Mesodermal cell (in vitro differentiated cells): ENCODE data around the gene OR6N1. TPM values are rescaled to one million over a fixed set of nuclear protein-coding genes. Genes with fewer than 3 reads are reported as not detected.

Source experiments
- H3K27ac ChIP-seq: 2 replicates; pipeline ENCODE4 v1.7.0; 2013; ENCODE audit warnings: mild to moderate bottlenecking, low read depth, low read length, moderate library complexity; ENCODE audit not compliant: severe bottlenecking
- H3K36me3 ChIP-seq: 2 replicates; pipeline ENCODE4 v1.7.1; 2013; ENCODE audit warnings: mild to moderate bottlenecking, low read length, moderate library complexity; ENCODE audit not compliant: control insufficient read depth, insufficient read depth
- H3K4me1 ChIP-seq: one replicate; pipeline ENCODE4 v1.7.1; 2013; ENCODE audit warnings: mild to moderate bottlenecking, low read length; ENCODE audit not compliant: insufficient read depth, control insufficient read depth, poor library complexity, severe bottlenecking
- H3K4me3 ChIP-seq: 2 replicates; pipeline ENCODE4 v1.7.0; 2013; ENCODE audit warnings: low read length, control low read depth, mild to moderate bottlenecking; ENCODE audit not compliant: insufficient read depth, poor library complexity, severe bottlenecking; ENCODE audit errors: extremely low read depth
- H3K9me3 ChIP-seq: 2 replicates; pipeline ENCODE4 v1.7.1; 2013; ENCODE audit warnings: mild to moderate bottlenecking, low read length, moderate library complexity; ENCODE audit not compliant: control insufficient read depth
- WGBS, 2 experiments: methylation state at CpG; one replicate each; pipeline ENCODE4 v1.1.5; 2013; ENCODE audit warnings: missing lambda C conversion rate in 2 of 2; ENCODE audit not compliant: insufficient coverage in 2 of 2; 5-methylcytosine and 5-hydroxymethylcytosine counted together
- polyA plus RNA-seq, 2 experiments: library from polyadenylated mRNA; stranded (reverse); fragments of 50-300 nt; gene quantifications; one replicate each; pipeline ENCODE4 v1.2.3, GENCODE V29; 2013

OR6N1 gene, protein sequence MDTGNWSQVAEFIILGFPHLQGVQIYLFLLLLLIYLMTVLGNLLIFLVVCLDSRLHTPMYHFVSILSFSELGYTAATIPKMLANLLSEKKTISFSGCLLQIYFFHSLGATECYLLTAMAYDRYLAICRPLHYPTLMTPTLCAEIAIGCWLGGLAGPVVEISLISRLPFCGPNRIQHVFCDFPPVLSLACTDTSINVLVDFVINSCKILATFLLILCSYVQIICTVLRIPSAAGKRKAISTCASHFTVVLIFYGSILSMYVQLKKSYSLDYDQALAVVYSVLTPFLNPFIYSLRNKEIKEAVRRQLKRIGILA
- polyA plus RNA-seq (2013, experiment 1 of 2): not detected
- not detected for polyA plus RNA-seq (2013, experiment 2 of 2)

GRCh38 chr1:158771950-158772866 is at the start of gene OR6N1:
Gene OR6N1, minus strand, starts transcription at chr1:158772195. Its CDS starts 5,513 bp downstream, at chr1:158766682.
- no peaks in the 10 kb centered on the region for H3K36me3 ChIP-seq
- no peak within 1 kb of the TSS for H3K4me3 ChIP-seq
- no peak within 1 kb of the TSS for H3K27ac ChIP-seq
- no peaks in the 10 kb centered on the region for H3K9me3 ChIP-seq
- no peaks in the 10 kb centered on the region for H3K4me1 ChIP-seq
- WGBS, 2 experiments: 93 to 100% methylated on average over 3 of the region's 6 CpGs

- Histone ChIP-seq H3K36me3 (no peaks in the 10 kb centered on the region), H3K27ac (no peak overlapping the region), H3K4me1 (peaks cover 12% of the 10 kb centered on the region), H3K4me3 (no peak overlapping the region), H3K9me3 (no peaks in the 10 kb centered on the region)
- no CpG with 5 or more reads among the region's 1 CpG for WGBS, 2 experiments
Measured at GRCh38 chr1:158821723-158822122, 49.7 kb upstream of the OR6N1 start.

- H3K4me1 ChIP-seq: peaks cover 12% of the 10 kb centered on the region
- H3K4me3 ChIP-seq: no peak overlapping the region
- WGBS, 2 experiments: 90 to 100% methylated on average over 3 of the region's 7 CpGs
- no peaks in the 10 kb centered on the region for H3K9me3 ChIP-seq
- peak overlapping the region; percentile 68 for H3K27ac ChIP-seq
- no peaks in the 10 kb centered on the region for H3K36me3 ChIP-seq
Measured at GRCh38 chr1:158819461-158820443, 47.8 kb upstream of the OR6N1 start.

GRCh38 chr1:158818975-158819431 is 47.0 kb upstream of the OR6N1 start:
- no peaks in the 10 kb centered on the region for H3K9me3 ChIP-seq
- WGBS, 2 experiments: no CpG with 5 or more reads among the region's 1 CpG

GRCh38 chr1:158818560-158818959 is 46.6 kb upstream of the OR6N1 start:
- Histone ChIP-seq H3K4me1 (peaks cover 12% of the 10 kb centered on the region), H3K4me3 (no peak overlapping the region), H3K27ac (peak overlapping the region; percentile 68), H3K36me3 (no peaks in the 10 kb centered on the region), H3K9me3 (no peaks in the 10 kb centered on the region)
- WGBS, 2 experiments: 80 to 100% methylated on average over 1 of the region's 1 CpG

More at GRCh38 chr1:158818975-158819431, 47.0 kb upstream of the OR6N1 start:
- peak overlapping the region; percentile 68 for H3K27ac ChIP-seq
- H3K4me3 ChIP-seq: no peak overlapping the region
- peaks cover 12% of the 10 kb centered on the region for H3K4me1 ChIP-seq
- no peaks in the 10 kb centered on the region for H3K36me3 ChIP-seq

GRCh38 chr1:158814970-158815369 is 43.0 kb upstream of the OR6N1 start:
- no peaks in the 10 kb centered on the region for H3K36me3 ChIP-seq
- H3K9me3 ChIP-seq: no peaks in the 10 kb centered on the region
- no peak overlapping the region for H3K4me3 ChIP-seq
- H3K27ac ChIP-seq: no peak overlapping the region
- H3K4me1 ChIP-seq: peaks cover 12% of the 10 kb centered on the region
- WGBS, 2 experiments: no CpG with 5 or more reads among the region's 1 CpG

DNA sequence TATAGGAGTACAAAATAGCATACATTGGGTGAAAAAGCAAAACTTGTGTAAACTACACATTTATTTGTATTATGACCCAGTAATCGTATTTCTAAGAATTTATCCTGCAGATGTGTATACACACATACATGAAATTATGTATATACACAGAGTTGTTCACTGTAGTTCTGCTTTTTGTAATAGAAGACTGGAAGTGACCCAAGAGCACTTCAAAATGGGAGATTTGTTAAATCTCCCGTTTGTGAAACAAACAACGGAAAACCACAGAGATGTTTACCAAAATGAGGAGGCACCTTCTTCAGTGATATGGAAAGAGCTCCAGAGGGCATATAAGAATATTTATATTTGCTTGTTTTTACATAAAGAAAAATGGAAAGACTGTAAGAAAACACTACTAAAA is 41.2 kb upstream of the OR6N1 start:
- no peaks in the 10 kb centered on the region for H3K9me3 ChIP-seq
- WGBS, 2 experiments: 93% methylated on average over 2 of the region's 3 CpGs; no CpG with 5 or more reads in 1 of the 2 experiments
- H3K4me1 ChIP-seq: peaks cover 3% of the 10 kb centered on the region
- H3K36me3 ChIP-seq: no peaks in the 10 kb centered on the region
- H3K27ac ChIP-seq: no peak overlapping the region
- H3K4me3 ChIP-seq: no peak overlapping the region

GRCh38 chr1:158812336-158812735 is 40.3 kb upstream of the OR6N1 start:
- no peaks in the 10 kb centered on the region for H3K36me3 ChIP-seq
- no peak overlapping the region for H3K4me3 ChIP-seq
- H3K9me3 ChIP-seq: no peaks in the 10 kb centered on the region
- H3K4me1 ChIP-seq: no peaks in the 10 kb centered on the region
- no peak overlapping the region for H3K27ac ChIP-seq
- WGBS, 2 experiments: no CpG with 5 or more reads among the region's 2 CpGs

GRCh38 chr1:158810311-158810710 is 38.3 kb upstream of the OR6N1 start:
- H3K27ac ChIP-seq: no peak overlapping the region
- H3K36me3 ChIP-seq: no peaks in the 10 kb centered on the region
- no peaks in the 10 kb centered on the region for H3K4me1 ChIP-seq
- no peaks in the 10 kb centered on the region for H3K9me3 ChIP-seq
- WGBS, 2 experiments: 83 to 93% methylated on average over 2 to 3 of the region's 4 CpGs
- H3K4me3 ChIP-seq: no peak overlapping the region

- Histone ChIP-seq H3K4me3 (no peak overlapping the region), H3K36me3 (no peaks in the 10 kb centered on the region), H3K27ac (no peak overlapping the region), H3K4me1 (no peaks in the 10 kb centered on the region), H3K9me3 (no peaks in the 10 kb centered on the region)
- WGBS, 2 experiments: 94% methylated on average over 2 of the region's 5 CpGs; no CpG with 5 or more reads in 1 of the 2 experiments
Measured at GRCh38 chr1:158809862-158810261, 37.9 kb upstream of the OR6N1 start.
